HG02678 (cell line): ENCODE data around the gene ALDH1A3.

Experiments used
- ATAC-seq: cut with Tn5 transposase; IDR thresholded peaks from one replicate; pipeline ENCODE4 v1.9.1; 2021; ENCODE audit warnings: mild to moderate bottlenecking, moderate library complexity; ENCODE audit not compliant: unreplicated experiment

ALDH1A3 gene

GRCh38 chr15:100880897-100881242, 1.2 kb downstream of the ALDH1A3 start:
- no peak for ATAC-seq

GRCh38 chr15:100881573-100882336, 2.1 kb downstream of the ALDH1A3 start:
- no peak for ATAC-seq

GRCh38 chr15:100885116-100885515, 5.5 kb downstream of the ALDH1A3 start:
- no peak for ATAC-seq

GRCh38 chr15:100885811-100886210, 6.2 kb downstream of the ALDH1A3 start:
- ATAC-seq: no peak

- ATAC-seq: no peak
Measured at GRCh38 chr15:100887211-100887913, 7.7 kb downstream of the ALDH1A3 start.

GRCh38 chr15:100889385-100890050, 9.9 kb downstream of the ALDH1A3 start:
- ATAC-seq: no peak

GRCh38 chr15:100890051-100890720, 10.6 kb downstream of the ALDH1A3 start:
- no peak for ATAC-seq

- ATAC-seq: no peak
Measured at GRCh38 chr15:100890850-100891249, 11.2 kb downstream of the ALDH1A3 start.

- ATAC-seq: no peak
Measured at GRCh38 chr15:100891307-100892012, 11.8 kb downstream of the ALDH1A3 start.

- ATAC-seq: no peak
Measured at GRCh38 chr15:100892013-100892355, 12.4 kb downstream of the ALDH1A3 start.

- no peak for ATAC-seq
Measured at GRCh38 chr15:100893261-100893963, 13.8 kb downstream of the ALDH1A3 start.

- no peak for ATAC-seq
Measured at GRCh38 chr15:100893964-100894295, 14.3 kb downstream of the ALDH1A3 start.

- no peak for ATAC-seq
Measured at GRCh38 chr15:100895721-100896120, 16.1 kb downstream of the ALDH1A3 start.

- ATAC-seq: no peak
Measured at GRCh38 chr15:100897221-100898151, 17.9 kb downstream of the ALDH1A3 start.

GRCh38 chr15:100898152-100898490, 18.5 kb downstream of the ALDH1A3 start:
- ATAC-seq: no peak

- no peak for ATAC-seq
Measured at GRCh38 chr15:100898661-100899462, 19.2 kb downstream of the ALDH1A3 start.

GRCh38 chr15:100899601-100900000, 20.0 kb downstream of the ALDH1A3 start:
- ATAC-seq: no peak

GRCh38 chr15:100900136-100900794, 20.6 kb downstream of the ALDH1A3 start:
- ATAC-seq: no peak
